ENCODE measurements around the gene ADGRL3. TPM values are rescaled to one million over a fixed set of nuclear protein-coding genes. Genes with fewer than 3 reads are reported as not detected.

The ADGRL3 gene
- total RNA-seq, 1 donor, result under 0.01 TPM

DNA sequence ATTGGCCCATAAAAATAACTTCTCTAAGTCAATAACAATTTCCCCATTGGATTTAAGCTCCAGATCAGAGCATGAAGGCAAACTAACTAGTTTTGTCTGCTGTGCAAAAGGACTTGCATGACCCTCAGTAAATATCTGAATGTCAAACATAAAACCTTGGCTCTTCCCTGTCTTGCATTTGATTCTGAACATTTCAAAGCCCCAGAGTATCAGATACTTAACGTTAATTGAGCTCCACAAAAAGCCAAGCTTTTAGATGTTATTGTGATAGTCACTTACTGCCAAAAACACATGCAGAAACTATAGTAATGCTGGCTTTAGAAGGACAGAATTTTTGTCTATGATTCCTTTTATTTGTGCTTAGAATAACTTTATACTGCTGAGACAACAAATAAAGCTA lies 664.2 kb downstream of the ADGRL3 start:
- Histone ChIP-seq H3K27me3 (ENCODE audit: insufficient read depth, low read length) (no peaks in the 10 kb centered on the region), H3K9me3 (ENCODE audit: low read depth, low read length) (no peaks in the 10 kb centered on the region), H3K4me1 (ENCODE audit: insufficient read depth, low read length) (no peaks in the 10 kb centered on the region), H3K4me3 (ENCODE audit: low read length) (no peak overlapping the region)

DNA sequence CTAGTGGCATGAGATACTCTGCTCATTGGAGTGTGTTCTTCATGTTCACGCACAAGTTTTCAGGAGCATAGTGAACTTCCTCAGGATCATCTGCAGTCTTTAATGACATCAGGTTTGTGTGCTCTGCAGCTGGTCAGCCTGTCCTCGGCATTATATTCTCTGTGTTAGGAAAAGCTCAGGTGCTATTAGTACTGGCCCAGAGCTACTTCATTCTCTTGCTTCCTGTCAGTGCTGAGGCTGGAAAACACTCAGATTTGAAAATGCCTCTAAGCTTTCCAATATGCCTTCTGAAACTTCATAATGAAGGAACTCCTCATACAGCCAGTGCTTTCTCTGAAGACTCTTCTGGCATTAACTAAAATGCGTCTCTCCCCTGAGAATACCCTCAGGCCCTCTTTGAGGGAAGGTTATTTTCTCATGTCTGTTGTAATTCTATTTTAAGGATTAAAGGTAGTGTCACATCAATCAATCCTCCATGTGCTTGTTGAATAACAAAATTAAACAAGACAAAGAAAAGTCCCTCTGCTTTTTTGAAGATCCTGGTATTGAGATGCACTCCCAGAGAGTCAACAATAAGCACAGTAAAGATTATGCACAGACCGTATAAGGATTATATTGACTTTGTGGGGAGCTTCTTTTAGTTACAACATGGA lies 666.4 kb downstream of the ADGRL3 start:
- Histone ChIP-seq H3K4me1 (ENCODE audit: insufficient read depth, low read length) (no peaks in the 10 kb centered on the region), H3K9me3 (ENCODE audit: low read depth, low read length) (no peaks in the 10 kb centered on the region), H3K4me3 (ENCODE audit: low read length) (no peak overlapping the region), H3K27me3 (ENCODE audit: insufficient read depth, low read length) (no peaks in the 10 kb centered on the region)

DNA sequence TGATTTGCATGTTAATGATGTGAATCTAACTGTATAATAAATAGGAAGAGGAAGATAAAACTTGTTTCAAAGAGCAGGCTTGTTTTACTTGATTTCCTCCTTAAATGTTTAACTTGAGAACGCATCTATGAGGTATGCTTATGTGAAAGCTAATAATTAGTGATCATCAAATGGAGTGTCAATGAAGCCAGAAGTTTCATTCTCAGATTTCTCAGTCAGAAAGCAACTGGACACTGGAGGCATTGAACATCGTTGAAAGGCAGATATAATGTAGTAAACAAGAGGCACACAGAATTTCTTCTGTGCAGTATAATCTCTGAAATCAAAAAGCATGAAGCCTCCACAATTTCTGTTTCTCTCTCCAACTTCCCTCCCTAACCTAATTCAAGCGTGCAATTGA lies 672.9 kb downstream of the ADGRL3 start:
- H3K4me1 ChIP-seq (ENCODE audit: insufficient read depth, low read length), result no peaks in the 10 kb centered on the region
- H3K4me3 ChIP-seq (ENCODE audit: low read length), result no peak overlapping the region
- no peaks in the 10 kb centered on the region for H3K9me3 ChIP-seq (ENCODE audit: low read depth, low read length)
- no peaks in the 10 kb centered on the region for H3K27me3 ChIP-seq (ENCODE audit: insufficient read depth, low read length)

DNA sequence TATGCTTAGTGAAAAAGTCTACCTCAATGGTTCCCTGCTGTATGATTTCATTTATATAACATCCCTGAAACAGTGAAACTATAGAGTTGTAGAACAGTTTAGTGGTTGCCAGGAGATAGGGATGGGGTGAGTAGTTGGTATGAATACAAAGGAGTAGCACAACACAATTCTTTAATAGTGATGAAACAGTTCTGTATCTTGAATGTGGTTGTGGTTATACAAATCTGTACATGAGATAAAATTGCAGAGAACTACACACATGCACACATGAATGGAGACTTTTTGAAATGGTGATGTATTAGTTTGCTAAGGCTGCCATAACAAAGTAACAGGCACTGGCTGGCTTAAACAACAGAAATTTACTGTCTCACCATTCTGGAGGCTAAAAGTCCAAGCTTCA lies 677.1 kb downstream of the ADGRL3 start:
- Histone ChIP-seq H3K4me3 (ENCODE audit: low read length) (no peak overlapping the region), H3K27me3 (ENCODE audit: insufficient read depth, low read length) (no peaks in the 10 kb centered on the region), H3K4me1 (ENCODE audit: insufficient read depth, low read length) (no peaks in the 10 kb centered on the region), H3K9me3 (ENCODE audit: low read depth, low read length) (no peaks in the 10 kb centered on the region)

DNA sequence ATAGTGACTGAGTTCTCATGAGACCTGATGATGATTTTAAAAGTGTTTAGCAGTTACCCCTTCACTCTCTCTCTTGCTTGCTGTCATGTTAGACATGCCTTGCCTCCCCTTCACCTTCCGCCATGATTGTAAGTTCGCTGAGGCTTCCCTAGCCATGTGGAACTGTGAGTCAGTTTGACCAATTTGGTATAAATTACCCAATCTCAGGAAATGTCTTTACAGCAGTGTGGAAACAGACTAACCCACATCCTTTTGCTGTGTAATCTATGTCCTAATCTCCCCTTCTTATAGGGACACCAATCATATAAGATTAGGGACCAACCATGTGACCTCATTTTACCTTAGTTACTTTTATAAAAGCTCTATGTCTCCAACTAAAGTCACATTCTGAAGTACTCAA lies 677.8 kb downstream of the ADGRL3 start:
- no peaks in the 10 kb centered on the region for H3K4me1 ChIP-seq (ENCODE audit: insufficient read depth, low read length)
- no peak overlapping the region for H3K4me3 ChIP-seq (ENCODE audit: low read length)
- no peaks in the 10 kb centered on the region for H3K27me3 ChIP-seq (ENCODE audit: insufficient read depth, low read length)
- H3K9me3 ChIP-seq (ENCODE audit: low read depth, low read length), result no peaks in the 10 kb centered on the region

DNA sequence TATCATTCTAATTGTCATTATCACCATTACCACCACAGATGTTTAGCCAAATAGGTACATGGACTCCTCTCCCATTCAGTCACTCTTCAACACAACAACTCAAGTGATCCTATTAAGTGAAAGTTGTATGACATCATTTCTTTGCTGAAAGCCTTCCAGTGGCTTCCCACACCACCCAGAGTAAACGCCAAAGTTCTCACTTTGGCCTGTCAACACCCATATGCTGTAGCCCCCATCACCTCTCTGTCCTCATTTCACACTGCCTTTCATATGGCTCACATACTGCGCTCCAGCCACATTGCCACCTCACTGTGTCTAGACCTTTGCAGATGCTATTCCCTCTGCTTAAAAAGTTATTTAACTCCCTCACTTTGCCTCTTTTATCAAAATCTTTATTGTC lies 682.3 kb downstream of the ADGRL3 start:
- Histone ChIP-seq H3K27me3 (ENCODE audit: insufficient read depth, low read length) (no peaks in the 10 kb centered on the region), H3K4me1 (ENCODE audit: insufficient read depth, low read length) (no peaks in the 10 kb centered on the region), H3K4me3 (ENCODE audit: low read length) (no peak overlapping the region), H3K9me3 (ENCODE audit: low read depth, low read length) (no peaks in the 10 kb centered on the region)

DNA sequence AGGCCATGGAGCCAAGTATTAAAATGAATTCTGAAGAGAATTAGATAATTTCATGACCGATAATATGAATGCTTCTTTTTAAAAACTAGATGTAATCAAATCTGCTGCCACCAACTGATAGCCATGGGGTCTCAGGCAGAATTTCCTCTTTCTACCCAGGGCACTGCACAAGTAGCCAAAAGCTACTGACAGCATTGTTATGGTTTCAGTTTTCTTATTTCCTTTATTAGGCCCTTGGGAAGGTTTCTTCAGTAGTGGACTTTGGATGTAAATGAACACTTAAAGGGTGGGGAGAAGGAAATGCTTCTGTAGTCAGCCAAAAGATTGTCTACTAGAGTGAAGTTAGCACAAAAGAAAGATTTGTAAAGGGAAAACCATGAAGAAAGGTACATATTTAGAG lies 686.0 kb downstream of the ADGRL3 start:
- no peaks in the 10 kb centered on the region for H3K27me3 ChIP-seq (ENCODE audit: insufficient read depth, low read length)
- H3K9me3 ChIP-seq (ENCODE audit: low read depth, low read length), result no peaks in the 10 kb centered on the region
- no peaks in the 10 kb centered on the region for H3K4me1 ChIP-seq (ENCODE audit: insufficient read depth, low read length)
- no peak overlapping the region for H3K4me3 ChIP-seq (ENCODE audit: low read length)

DNA sequence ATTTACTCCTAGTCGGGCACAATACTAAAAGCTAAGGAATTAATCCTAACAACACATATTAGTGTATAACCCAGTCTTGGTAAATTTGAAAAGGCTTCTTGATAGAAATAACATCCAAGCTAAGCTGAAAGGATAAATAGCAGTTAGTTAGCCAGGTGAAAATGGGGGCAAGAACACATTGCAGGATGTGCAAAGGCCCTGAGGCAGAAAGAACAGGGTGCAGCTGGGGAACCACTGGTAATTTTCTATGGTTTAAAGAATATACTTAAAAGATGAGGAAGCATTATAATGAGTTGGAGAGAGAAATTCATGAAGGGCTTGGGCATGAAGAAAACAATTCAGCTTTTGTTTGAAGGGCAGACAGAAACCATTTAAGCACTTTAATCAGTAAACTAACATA lies 689.0 kb downstream of the ADGRL3 start:
- H3K4me3 ChIP-seq (ENCODE audit: low read length), result no peak overlapping the region
- H3K27me3 ChIP-seq (ENCODE audit: insufficient read depth, low read length), result no peaks in the 10 kb centered on the region
- no peaks in the 10 kb centered on the region for H3K9me3 ChIP-seq (ENCODE audit: low read depth, low read length)
- H3K4me1 ChIP-seq (ENCODE audit: insufficient read depth, low read length), result no peaks in the 10 kb centered on the region

DNA sequence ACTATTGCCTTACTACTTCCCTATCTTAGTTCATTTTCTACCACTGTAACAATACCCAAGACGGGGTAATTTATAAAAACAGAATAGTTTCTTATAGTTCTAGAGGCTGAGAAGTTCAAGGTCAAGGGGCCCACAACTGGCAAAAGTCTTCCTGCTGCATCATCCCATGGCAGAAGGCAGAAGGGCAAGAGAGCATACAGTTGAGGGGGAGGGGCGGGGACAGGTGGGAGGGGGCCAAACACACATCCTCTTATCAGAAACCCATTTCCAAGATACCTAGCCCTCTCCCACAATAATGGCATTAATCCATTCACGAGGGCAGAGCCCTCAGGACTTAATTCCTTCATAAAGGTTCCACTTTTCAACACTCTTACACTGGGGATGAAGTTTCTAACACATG lies 690.2 kb downstream of the ADGRL3 start:
- Histone ChIP-seq H3K4me1 (ENCODE audit: insufficient read depth, low read length) (no peaks in the 10 kb centered on the region), H3K4me3 (ENCODE audit: low read length) (no peak overlapping the region), H3K27me3 (ENCODE audit: insufficient read depth, low read length) (no peaks in the 10 kb centered on the region), H3K9me3 (ENCODE audit: low read depth, low read length) (no peaks in the 10 kb centered on the region)

DNA sequence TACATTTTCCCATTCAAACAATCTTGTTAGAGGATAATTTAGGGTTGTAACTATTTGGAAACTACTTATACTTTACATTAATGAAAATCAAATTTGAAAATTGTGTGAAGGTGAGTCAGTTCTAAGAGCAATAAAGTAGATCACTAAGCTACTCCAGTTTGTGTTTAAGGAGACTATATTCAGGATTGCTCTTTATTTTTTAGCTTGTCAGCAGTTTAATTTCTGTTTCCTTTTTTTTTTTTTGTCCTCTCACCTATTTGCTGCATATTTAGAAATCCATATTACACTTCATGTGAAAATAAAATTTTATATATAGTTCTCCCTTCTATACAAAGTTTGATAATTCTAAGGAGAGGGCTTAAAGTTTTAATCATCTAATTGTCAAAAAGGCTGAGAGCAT lies 691.8 kb downstream of the ADGRL3 start:
- Histone ChIP-seq H3K9me3 (ENCODE audit: low read depth, low read length) (no peaks in the 10 kb centered on the region), H3K4me3 (ENCODE audit: low read length) (no peak overlapping the region), H3K4me1 (ENCODE audit: insufficient read depth, low read length) (no peaks in the 10 kb centered on the region), H3K27me3 (ENCODE audit: insufficient read depth, low read length) (no peaks in the 10 kb centered on the region)

DNA sequence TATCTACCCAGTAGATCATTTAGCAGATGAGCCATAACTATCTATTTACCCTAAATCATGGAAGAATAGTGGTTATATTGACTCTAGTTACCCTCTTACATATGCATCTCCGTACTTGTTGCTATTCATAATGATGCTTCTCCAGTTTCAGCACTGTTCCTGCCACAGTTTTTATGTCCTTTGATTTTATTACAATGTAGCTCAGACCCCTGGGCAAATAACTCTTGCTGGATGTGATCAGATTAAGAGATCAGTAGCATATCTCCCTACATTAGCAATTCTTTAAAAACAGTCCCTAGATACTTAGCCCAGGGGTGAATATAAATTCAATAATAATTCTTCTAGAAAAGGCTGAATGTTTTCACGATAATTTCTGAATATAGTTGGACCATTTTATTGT lies 696.5 kb downstream of the ADGRL3 start:
- H3K4me3 ChIP-seq (ENCODE audit: low read length), result no peak overlapping the region
- no peaks in the 10 kb centered on the region for H3K4me1 ChIP-seq (ENCODE audit: insufficient read depth, low read length)
- H3K27me3 ChIP-seq (ENCODE audit: insufficient read depth, low read length), result no peaks in the 10 kb centered on the region
- H3K9me3 ChIP-seq (ENCODE audit: low read depth, low read length), result no peaks in the 10 kb centered on the region

DNA sequence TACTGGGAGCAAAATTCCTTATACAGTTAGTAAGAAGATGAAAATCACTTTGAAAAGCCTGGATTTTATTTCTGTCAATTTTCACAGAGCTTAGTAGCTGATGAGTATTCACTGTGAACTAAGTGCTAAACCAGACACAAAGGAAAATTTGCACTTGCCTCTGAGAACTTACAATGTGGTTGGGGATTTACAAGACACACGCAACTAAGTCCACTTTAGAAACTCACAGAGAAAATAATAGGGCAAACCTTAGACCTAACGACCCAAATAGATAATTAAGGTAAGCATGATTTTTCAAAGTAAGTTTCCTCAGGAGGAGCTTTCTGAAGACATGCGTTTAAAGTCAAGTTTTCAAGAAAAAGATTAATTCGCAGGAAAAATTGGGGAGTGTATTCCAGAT lies 708.9 kb downstream of the ADGRL3 start:
- H3K4me3 ChIP-seq (ENCODE audit: low read length), result no peak overlapping the region
- no peaks in the 10 kb centered on the region for H3K4me1 ChIP-seq (ENCODE audit: insufficient read depth, low read length)
- H3K9me3 ChIP-seq (ENCODE audit: low read depth, low read length), result no peaks in the 10 kb centered on the region

DNA sequence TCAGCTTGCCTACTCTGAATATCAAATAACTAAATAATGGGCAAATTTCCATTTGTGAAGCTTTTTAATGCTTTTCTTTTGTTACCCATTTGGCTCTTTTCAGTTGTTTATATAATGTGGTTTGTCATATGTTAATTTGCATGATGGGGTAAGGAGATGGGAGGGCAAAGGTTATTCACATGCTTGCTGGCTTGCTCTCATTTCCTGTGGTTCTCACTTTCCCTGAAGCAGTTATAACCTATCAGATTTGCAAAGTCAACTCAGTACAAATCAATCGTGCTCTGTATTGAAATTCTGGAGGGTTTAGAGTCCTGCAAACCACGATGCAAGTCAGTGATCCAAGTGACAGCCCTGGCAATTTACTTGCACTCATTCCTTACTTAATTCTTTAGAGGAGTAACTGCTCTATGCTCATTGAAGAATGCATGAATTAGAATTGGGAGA lies 711.2 kb downstream of the ADGRL3 start:
- Histone ChIP-seq H3K4me3 (ENCODE audit: low read length) (no peak overlapping the region), H3K27me3 (ENCODE audit: insufficient read depth, low read length) (no peaks in the 10 kb centered on the region)

More for the DNA sequence above, 708.9 kb downstream of the ADGRL3 start:
- H3K27me3 ChIP-seq (ENCODE audit: insufficient read depth, low read length), result no peaks in the 10 kb centered on the region

DNA sequence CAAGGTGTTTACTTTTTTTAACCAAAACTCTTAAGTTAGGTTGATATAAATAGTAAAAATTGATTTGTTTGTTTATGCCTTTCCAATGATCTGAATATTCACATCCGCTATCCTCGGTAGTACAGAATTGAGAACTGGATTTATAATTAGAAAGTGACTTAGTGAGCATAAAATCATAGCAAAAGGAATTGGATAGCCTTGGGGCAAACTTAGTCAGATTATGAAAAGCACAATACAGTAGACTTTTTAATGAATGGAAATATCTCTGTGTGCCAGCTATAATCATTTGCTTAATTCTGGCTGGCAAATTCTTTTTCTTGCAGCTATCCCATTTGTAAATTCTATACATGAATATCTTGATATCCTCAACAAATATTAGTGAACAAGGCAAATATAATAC lies 713.5 kb downstream of the ADGRL3 start:
- no peaks in the 10 kb centered on the region for H3K4me1 ChIP-seq (ENCODE audit: insufficient read depth, low read length)
- no peaks in the 10 kb centered on the region for H3K9me3 ChIP-seq (ENCODE audit: low read depth, low read length)
- H3K27me3 ChIP-seq (ENCODE audit: insufficient read depth, low read length), result no peaks in the 10 kb centered on the region
- H3K4me3 ChIP-seq (ENCODE audit: low read length), result no peak overlapping the region

More for the DNA sequence above, 711.2 kb downstream of the ADGRL3 start:
- H3K9me3 ChIP-seq (ENCODE audit: low read depth, low read length), result no peaks in the 10 kb centered on the region
- H3K4me1 ChIP-seq (ENCODE audit: insufficient read depth, low read length), result no peaks in the 10 kb centered on the region

DNA sequence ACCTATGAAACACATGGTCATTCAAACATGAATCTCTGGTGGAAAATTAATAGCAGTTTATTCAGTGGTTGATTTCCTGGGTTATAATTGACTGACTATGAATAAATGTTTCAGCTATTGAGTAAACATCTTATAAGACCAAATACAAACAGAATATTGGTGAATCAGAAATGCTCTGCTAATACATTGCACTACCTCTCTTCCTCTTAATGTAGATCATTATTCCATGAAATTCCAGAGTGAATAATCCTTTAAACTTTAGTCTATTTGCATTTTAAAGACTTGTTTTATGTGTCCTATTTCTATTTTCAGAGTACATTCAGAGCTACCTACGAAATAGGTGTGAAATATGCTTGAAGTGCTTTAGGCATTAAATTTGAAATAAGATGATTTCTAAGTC lies 715.4 kb downstream of the ADGRL3 start:
- H3K4me1 ChIP-seq (ENCODE audit: insufficient read depth, low read length), result no peaks in the 10 kb centered on the region
- no peaks in the 10 kb centered on the region for H3K9me3 ChIP-seq (ENCODE audit: low read depth, low read length)
- H3K4me3 ChIP-seq (ENCODE audit: low read length), result no peak overlapping the region
- no peaks in the 10 kb centered on the region for H3K27me3 ChIP-seq (ENCODE audit: insufficient read depth, low read length)

DNA sequence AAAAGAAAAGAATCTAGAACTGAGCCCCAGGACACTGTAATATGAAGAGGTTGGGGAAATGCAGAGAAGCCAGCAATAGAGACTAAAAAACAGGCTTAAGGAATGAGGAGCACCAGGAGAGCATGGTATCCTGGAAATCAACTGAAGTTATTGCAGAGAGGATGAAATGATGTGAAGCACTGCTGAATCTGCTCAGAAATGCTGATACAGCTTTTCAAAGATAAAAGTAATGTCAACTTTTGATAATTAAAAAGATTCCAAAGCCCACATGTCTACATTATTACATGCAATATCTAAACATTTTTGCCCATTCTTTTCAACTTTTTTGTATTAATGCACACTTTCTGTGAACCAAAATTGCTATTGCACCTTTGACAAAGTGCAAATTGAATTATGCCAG lies 718.4 kb downstream of the ADGRL3 start:
- H3K27me3 ChIP-seq (ENCODE audit: insufficient read depth, low read length), result no peaks in the 10 kb centered on the region
- H3K9me3 ChIP-seq (ENCODE audit: low read depth, low read length), result no peaks in the 10 kb centered on the region
- no peaks in the 10 kb centered on the region for H3K4me1 ChIP-seq (ENCODE audit: insufficient read depth, low read length)
- no peak overlapping the region for H3K4me3 ChIP-seq (ENCODE audit: low read length)
